ENCODE measurements around the gene OGN.

The OGN gene

DNA sequence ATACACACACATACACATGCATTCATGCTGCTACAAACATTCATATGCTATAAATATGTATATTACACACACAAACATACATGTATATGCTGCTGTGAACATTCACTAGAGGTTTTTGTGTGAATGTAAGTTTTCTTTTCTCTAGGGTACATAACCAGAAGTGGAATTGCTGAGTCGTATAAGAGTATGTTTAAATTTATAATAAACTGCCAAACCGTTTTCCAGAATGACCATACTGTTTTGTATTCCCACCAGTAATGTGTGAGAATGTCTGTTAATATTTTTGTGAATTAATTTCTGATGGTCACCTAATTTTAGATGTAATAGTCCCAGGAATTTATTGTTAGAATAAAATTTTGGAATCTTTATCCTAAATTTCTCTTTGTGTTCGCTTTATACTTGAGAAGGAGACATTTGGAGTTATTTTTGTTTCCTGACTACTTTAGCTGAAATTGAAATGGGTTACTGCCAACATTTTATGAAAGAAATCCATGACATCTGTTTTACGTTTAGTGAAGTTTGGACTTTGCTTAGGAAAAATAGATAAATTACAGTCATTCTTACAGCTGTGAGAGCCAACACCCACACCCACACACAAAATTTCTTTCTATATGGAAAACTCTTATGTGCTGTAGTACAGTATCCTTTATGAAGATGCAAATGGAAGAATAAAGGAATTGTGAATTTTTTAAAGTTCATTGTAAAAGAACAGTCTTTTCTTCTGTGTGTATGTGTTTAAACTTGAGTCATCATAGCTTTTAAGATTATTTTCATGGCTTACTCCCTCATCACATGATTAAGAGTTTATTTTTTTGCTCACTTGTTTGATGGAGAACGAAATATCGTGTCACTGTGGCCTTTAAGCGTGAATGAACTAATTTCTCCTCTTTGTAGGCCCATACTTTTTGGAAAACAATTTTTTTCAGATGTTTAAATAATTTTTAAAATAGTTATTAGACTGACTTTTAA is 54.3 kb downstream of the OGN start:
- no peak for DNase-seq

DNA sequence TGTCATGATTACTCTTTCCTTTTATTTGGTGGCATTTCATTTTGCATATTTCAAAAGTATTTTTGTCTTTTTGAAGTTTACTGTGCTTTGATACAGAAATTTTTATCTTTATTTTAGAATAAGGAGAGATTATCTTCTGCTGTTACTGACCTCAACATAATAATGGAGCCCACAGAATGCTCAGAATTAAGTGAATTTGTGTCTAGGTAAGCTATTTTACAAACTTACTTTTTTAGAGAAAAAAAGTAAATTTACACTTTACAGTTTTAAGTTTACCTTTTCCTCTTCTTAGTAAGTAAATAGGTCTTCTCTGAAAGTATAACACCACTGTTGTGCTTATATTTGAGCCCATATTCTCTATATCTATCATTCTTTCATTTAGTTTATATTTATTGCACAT is 58.8 kb downstream of the OGN start:
- no peak for DNase-seq

DNA sequence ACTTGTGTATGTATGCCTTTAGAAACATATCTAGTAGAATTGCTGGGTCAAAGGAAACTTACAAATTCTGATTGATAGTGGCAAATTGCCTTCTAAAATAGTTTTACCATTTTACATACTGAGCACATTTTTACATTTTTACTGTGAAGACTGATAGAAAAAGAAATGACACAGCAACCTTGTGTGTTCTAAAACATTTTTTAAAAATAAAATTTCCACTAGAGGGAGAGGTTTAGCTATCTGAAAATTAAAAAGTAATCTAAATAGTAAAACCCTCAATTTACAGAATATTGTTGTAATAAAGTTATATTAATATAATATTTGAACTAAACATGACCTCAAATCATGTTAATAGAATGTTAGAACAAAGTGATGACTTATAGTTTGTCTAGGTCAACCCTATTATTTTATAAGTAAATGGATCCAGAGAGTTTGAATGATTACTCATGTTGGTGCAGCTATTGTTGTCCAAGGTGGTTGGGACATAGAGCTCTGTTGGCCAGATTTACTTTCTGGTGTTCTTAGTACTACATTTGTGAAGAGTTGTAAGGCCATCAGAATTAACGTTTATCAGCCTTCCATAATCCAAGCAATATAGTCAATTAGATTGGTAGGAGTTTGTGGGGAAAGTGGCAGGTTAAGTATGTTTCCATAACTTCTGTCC is 61.4 kb downstream of the OGN start:
- DNase-seq, result no peak

DNA sequence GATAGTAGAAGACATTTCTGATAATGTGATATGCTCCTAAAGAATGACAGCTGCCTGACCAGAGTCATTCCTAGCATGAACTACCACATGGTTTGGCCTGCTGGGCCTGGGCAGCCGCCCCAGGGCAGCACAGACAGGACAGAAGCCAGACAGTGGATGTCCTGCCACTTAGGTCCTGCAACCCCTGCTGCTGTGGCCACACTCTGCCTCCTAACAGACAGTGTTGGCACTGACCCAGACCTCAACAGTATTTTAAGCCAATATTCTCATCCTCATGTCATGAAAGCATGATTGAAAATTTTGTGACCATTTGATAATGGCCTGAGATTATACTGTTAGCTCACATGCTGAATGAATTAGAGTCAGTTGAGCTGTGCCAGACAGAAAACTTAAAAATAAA is 62.8 kb downstream of the OGN start:
- DNase-seq, result no peak

GRCh38 chr9:92333282-92333634 is 71.1 kb downstream of the OGN start:
- no peak for DNase-seq
